ENCODE measurements around the gene LYPD5.

DNA sequence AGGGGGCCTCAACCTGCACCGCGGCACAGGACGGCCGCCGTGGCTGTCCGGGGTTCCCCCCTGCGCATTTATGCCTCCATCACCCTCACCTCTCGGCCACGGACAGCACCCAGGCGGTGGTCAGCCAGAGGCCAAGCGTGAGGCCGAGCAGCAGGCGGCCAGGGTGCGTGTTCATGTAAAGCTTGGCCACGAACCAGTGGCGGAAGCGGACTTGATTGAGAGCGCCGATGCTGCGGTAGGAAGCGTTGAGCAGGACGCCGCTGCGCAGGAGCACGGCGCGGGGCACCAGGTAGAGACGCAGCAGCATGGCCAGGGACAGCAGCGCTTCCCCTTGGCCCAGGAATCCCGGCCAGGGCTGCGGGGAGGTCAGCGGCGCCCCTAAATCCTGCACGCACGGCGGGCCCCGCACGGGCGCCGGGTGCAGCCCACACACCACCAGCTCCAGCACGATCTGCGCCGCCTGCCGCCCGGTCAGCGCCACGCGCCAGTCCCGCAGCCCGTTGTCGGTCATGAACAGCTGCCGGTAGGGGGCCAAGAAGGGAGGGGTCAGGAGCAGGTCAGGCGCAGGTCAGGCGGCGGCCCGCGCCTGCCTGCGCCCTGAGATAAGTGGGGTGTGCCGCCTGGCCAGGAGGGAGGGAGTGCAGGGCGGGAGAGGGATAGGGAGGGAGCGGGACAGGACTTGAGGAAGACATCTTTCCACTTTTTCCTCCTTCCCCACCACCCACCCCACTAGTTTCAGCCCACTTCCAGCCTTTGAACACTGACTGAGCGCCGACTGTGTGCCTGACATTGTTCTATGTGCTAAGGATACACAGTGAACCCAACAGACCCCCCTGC, 27.9 kb downstream of the LYPD5 start:
- TF ChIP-seq AKAP8 (CRISPR knock-in tag; IDR thresholded peaks at IDR 0.05), result no peak
- TF ChIP-seq POLR2A (IDR thresholded peaks at IDR 0.05; ENCODE audit: insufficient read depth in 1 of 2, low read depth in 2 of 2, low read length in 2 of 2), result no peak
- TF ChIP-seq, protein P1, sequence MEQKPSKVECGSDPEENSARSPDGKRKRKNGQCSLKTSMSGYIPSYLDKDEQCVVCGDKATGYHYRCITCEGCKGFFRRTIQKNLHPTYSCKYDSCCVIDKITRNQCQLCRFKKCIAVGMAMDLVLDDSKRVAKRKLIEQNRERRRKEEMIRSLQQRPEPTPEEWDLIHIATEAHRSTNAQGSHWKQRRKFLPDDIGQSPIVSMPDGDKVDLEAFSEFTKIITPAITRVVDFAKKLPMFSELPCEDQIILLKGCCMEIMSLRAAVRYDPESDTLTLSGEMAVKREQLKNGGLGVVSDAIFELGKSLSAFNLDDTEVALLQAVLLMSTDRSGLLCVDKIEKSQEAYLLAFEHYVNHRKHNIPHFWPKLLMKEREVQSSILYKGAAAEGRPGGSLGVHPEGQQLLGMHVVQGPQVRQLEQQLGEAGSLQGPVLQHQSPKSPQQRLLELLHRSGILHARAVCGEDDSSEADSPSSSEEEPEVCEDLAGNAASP (CRISPR knock-in tag; IDR thresholded peaks at IDR 0.05; ENCODE audit: borderline replicate concordance), result peak; percentile 65; the same call in 1 of the 2 replicates
- TF ChIP-seq KDM1A (CRISPR knock-in tag; IDR thresholded peaks at IDR 0.05), result no peak
- no peak for TF ChIP-seq ZNF329 (CRISPR knock-in tag; IDR thresholded peaks at IDR 0.05; ENCODE audit: low read depth)
- peak; percentile 56 to 84; a peak in 3 of 4 replicates for TF ChIP-seq NR2F1 (CRISPR knock-in tag; IDR thresholded peaks at IDR 0.05)
- TF ChIP-seq, protein P2, sequence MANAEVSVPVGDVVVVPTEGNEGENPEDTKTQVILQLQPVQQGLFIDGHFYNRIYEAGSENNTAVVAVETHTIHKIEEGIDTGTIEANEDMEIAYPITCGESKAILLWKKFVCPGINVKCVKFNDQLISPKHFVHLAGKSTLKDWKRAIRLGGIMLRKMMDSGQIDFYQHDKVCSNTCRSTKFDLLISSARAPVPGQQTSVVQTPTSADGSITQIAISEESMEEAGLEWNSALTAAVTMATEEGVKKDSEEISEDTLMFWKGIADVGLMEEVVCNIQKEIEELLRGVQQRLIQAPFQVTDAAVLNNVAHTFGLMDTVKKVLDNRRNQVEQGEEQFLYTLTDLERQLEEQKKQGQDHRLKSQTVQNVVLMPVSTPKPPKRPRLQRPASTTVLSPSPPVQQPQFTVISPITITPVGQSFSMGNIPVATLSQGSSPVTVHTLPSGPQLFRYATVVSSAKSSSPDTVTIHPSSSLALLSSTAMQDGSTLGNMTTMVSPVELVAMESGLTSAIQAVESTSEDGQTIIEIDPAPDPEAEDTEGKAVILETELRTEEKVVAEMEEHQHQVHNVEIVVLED (CRISPR knock-in tag; IDR thresholded peaks at IDR 0.05; ENCODE audit: borderline replicate concordance), result no peak
- TF ChIP-seq, protein P3, sequence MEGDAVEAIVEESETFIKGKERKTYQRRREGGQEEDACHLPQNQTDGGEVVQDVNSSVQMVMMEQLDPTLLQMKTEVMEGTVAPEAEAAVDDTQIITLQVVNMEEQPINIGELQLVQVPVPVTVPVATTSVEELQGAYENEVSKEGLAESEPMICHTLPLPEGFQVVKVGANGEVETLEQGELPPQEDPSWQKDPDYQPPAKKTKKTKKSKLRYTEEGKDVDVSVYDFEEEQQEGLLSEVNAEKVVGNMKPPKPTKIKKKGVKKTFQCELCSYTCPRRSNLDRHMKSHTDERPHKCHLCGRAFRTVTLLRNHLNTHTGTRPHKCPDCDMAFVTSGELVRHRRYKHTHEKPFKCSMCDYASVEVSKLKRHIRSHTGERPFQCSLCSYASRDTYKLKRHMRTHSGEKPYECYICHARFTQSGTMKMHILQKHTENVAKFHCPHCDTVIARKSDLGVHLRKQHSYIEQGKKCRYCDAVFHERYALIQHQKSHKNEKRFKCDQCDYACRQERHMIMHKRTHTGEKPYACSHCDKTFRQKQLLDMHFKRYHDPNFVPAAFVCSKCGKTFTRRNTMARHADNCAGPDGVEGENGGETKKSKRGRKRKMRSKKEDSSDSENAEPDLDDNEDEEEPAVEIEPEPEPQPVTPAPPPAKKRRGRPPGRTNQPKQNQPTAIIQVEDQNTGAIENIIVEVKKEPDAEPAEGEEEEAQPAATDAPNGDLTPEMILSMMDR (CRISPR knock-in tag; IDR thresholded peaks at IDR 0.05), result peak; percentile 87
- no peak for TF ChIP-seq MZF1 (CRISPR knock-in tag; IDR thresholded peaks at IDR 0.05; ENCODE audit: borderline replicate concordance)
- TF ChIP-seq ZNF143 (CRISPR knock-in tag; IDR thresholded peaks at IDR 0.05), result no peak
- no peak for TF ChIP-seq ZSCAN25 (CRISPR knock-in tag; IDR thresholded peaks at IDR 0.05)
- TF ChIP-seq, protein P4, sequence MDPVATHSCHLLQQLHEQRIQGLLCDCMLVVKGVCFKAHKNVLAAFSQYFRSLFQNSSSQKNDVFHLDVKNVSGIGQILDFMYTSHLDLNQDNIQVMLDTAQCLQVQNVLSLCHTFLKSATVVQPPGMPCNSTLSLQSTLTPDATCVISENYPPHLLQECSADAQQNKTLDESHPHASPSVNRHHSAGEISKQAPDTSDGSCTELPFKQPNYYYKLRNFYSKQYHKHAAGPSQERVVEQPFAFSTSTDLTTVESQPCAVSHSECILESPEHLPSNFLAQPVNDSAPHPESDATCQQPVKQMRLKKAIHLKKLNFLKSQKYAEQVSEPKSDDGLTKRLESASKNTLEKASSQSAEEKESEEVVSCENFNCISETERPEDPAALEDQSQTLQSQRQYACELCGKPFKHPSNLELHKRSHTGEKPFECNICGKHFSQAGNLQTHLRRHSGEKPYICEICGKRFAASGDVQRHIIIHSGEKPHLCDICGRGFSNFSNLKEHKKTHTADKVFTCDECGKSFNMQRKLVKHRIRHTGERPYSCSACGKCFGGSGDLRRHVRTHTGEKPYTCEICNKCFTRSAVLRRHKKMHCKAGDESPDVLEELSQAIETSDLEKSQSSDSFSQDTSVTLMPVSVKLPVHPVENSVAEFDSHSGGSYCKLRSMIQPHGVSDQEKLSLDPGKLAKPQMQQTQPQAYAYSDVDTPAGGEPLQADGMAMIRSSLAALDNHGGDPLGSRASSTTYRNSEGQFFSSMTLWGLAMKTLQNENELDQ (CRISPR knock-in tag; IDR thresholded peaks at IDR 0.05; ENCODE audit: borderline replicate concordance), result no peak
- TF ChIP-seq REPIN1 (CRISPR knock-in tag; IDR thresholded peaks at IDR 0.05; ENCODE audit: borderline replicate concordance, low read depth), result peak; percentile 43; the same call in 1 of the 2 replicates

Data from HepG2 (cell line).